Measurements from ENCODE around the gene PPP4R1. TPM values are rescaled to one million over a fixed set of nuclear protein-coding genes. Genes with fewer than 3 reads are reported as not detected.

PPP4R1 gene
- total RNA-seq, 1 donor from 2014 or later, result 136 TPM

DNA sequence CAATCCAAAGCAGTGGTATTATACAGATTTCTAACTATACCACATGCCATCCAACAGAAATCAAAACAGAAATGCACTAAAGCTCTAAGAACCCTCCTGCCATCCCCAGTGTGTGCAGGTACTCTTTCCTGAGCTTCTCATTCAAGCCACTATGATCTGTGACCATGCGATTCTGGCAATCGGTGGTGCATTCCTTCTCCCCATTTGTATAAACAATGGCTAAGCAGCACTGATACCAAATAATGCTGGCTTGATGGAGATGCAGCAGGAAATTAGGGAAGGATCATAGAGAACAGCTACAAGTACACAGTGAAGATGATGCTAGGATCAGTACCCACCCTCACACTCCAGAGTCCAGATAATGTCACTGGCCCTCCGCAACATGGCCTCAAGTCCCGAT is 51.8 kb downstream of the PPP4R1 start:
- DNase-seq, result no peak
- Mint-ChIP-seq H3K36me3 (ENCODE audit: unreplicated experiment) (peaks cover 4% of the 10 kb centered on the region), H3K27ac (ENCODE audit: unreplicated experiment) (no peak overlapping the region), H3K27me3 (ENCODE audit: unreplicated experiment) (peaks cover 4% of the 10 kb centered on the region), H3K9me3 (ENCODE audit: unreplicated experiment) (peaks cover 1% of the 10 kb centered on the region), H3K4me1 (ENCODE audit: low read depth, unreplicated experiment) (no peaks in the 10 kb centered on the region), H3K4me3 (ENCODE audit: unreplicated experiment) (no peak overlapping the region)
- TF ChIP-seq, protein P1, sequence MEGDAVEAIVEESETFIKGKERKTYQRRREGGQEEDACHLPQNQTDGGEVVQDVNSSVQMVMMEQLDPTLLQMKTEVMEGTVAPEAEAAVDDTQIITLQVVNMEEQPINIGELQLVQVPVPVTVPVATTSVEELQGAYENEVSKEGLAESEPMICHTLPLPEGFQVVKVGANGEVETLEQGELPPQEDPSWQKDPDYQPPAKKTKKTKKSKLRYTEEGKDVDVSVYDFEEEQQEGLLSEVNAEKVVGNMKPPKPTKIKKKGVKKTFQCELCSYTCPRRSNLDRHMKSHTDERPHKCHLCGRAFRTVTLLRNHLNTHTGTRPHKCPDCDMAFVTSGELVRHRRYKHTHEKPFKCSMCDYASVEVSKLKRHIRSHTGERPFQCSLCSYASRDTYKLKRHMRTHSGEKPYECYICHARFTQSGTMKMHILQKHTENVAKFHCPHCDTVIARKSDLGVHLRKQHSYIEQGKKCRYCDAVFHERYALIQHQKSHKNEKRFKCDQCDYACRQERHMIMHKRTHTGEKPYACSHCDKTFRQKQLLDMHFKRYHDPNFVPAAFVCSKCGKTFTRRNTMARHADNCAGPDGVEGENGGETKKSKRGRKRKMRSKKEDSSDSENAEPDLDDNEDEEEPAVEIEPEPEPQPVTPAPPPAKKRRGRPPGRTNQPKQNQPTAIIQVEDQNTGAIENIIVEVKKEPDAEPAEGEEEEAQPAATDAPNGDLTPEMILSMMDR (IDR thresholded peaks at IDR 0.05; ENCODE audit: partially characterized antibody, unreplicated experiment), result no peak

DNA sequence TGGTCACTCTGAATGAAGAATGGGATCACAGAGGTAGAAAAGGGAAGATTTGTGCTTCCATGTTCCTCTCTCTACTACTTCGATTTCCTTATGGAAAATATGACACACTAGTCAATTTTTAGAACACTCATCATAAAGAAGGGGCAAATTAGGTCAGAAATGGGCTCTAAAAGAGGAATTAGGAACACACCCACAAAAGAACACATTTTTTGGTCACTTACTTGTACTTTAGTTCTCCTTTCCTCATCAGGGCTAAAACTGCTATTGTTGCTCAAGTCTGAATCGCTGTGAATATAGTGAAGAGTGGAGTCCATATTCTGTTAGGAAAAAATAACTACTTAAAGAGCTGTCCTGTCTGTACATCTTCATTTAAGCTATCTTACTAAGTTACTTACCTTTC is 52.6 kb downstream of the PPP4R1 start:
- H3K27me3 Mint-ChIP-seq (ENCODE audit: unreplicated experiment), result peaks cover 4% of the 10 kb centered on the region
- TF ChIP-seq, protein P1 (IDR thresholded peaks at IDR 0.05; ENCODE audit: partially characterized antibody, unreplicated experiment), result no peak
- H3K27ac Mint-ChIP-seq (ENCODE audit: unreplicated experiment), result no peak overlapping the region
- no peaks in the 10 kb centered on the region for H3K4me1 Mint-ChIP-seq (ENCODE audit: low read depth, unreplicated experiment)
- peaks cover 4% of the 10 kb centered on the region for H3K36me3 Mint-ChIP-seq (ENCODE audit: unreplicated experiment)
- DNase-seq, result no peak
- no peak overlapping the region for H3K4me3 Mint-ChIP-seq (ENCODE audit: unreplicated experiment)
- no peaks in the 10 kb centered on the region for H3K9me3 Mint-ChIP-seq (ENCODE audit: unreplicated experiment)

DNA sequence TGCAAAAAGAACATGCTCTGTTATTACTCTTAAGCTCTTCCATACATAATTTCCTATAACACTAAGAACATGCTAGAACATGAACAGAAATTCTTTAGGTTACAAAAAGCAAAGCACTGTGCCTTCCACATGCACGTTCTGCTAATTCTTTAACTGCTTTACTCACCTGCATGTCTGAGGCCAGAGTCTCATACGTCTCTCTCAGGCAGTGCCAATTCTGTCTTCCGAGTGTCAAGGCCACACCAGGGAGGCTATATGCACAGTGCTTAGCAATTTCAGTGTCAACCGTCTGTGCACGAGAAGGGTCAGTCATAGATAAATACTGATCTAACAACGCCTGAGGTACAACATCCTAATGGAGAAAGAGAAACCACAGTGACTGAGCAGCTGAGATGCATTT is 55.1 kb downstream of the PPP4R1 start:
- DNase-seq, result no peak
- H3K9me3 Mint-ChIP-seq (ENCODE audit: unreplicated experiment), result no peaks in the 10 kb centered on the region
- H3K4me3 Mint-ChIP-seq (ENCODE audit: unreplicated experiment), result no peak overlapping the region
- TF ChIP-seq, protein P1 (IDR thresholded peaks at IDR 0.05; ENCODE audit: partially characterized antibody, unreplicated experiment), result no peak
- no peak overlapping the region for H3K27ac Mint-ChIP-seq (ENCODE audit: unreplicated experiment)
- peaks cover 4% of the 10 kb centered on the region for H3K36me3 Mint-ChIP-seq (ENCODE audit: unreplicated experiment)
- H3K27me3 Mint-ChIP-seq (ENCODE audit: unreplicated experiment), result peaks cover 4% of the 10 kb centered on the region
- H3K4me1 Mint-ChIP-seq (ENCODE audit: low read depth, unreplicated experiment), result no peaks in the 10 kb centered on the region

DNA sequence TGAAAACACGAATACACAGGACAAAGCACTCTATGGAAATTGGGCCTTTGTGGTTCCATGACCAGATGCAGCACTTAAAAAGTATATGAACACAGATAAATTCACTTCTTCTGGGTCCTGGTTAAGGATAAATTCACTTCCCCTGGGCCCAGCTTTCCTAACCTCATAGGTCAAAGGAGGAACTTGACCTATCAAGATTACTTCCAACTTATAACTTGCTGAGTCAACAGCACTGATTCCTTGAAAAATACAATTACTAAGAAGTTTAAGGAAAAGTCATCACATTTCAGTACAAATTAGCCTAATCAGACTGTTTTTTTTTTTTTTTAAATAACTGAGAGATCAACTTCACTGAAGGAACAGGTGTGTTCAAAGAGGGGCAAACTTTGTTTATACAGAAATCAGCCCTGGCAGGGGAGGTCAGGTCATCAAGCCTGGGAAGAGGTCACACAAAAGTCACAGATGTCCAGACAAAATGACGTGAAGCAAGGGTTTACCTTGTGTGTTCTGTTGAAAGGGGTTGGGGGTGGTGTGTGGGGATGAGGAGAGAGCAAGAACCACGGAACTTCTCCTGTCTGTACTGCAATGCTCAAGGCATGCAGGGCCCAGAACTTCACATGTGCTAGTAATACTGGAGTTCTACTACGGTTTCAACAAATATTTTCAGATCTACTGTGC is 55.8 kb downstream of the PPP4R1 start:
- Mint-ChIP-seq H3K36me3 (ENCODE audit: unreplicated experiment) (peaks cover 6% of the 10 kb centered on the region), H3K4me3 (ENCODE audit: unreplicated experiment) (no peak overlapping the region), H3K9me3 (ENCODE audit: unreplicated experiment) (no peaks in the 10 kb centered on the region), H3K4me1 (ENCODE audit: low read depth, unreplicated experiment) (no peaks in the 10 kb centered on the region), H3K27ac (ENCODE audit: unreplicated experiment) (no peak overlapping the region), H3K27me3 (ENCODE audit: unreplicated experiment) (peaks cover 4% of the 10 kb centered on the region)
- DNase-seq, result no peak
- TF ChIP-seq, protein P1 (IDR thresholded peaks at IDR 0.05; ENCODE audit: partially characterized antibody, unreplicated experiment), result no peak

DNA sequence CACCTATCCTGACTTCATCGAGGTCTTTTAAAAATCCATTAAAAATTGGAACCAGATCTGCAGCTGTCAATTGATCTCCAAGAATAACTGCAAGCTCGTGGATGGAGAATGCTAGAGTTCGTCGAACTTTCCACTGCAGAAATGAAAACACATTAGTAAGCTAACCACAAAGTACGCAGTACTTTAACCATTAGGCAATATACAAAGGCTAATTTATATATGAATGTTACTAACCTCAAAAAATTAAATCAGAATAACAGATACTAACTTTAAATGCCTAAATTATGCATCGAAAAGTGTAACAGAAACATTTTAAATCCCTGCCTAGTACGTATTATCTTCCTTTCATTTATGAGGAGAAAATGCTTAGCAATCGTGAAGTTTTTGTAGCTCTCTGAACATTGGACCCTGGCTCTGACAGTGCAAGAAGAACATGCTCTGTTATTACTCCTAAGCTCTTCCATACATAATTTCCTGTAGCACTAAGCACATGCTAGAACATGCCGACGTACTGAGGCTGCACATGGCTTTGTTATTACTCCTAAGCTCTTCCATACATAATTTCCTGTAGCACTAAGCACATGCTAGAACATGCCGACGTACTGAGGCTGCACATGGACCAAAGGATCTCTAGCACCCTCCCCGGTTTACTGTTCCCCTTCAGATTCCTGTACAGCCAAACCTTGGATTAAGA is 57.0 kb downstream of the PPP4R1 start:
- TF ChIP-seq, protein P1 (IDR thresholded peaks at IDR 0.05; ENCODE audit: partially characterized antibody, unreplicated experiment), result no peak
- H3K27me3 Mint-ChIP-seq (ENCODE audit: unreplicated experiment), result peaks cover 4% of the 10 kb centered on the region
- H3K4me1 Mint-ChIP-seq (ENCODE audit: low read depth, unreplicated experiment), result no peaks in the 10 kb centered on the region
- H3K9me3 Mint-ChIP-seq (ENCODE audit: unreplicated experiment), result no peaks in the 10 kb centered on the region
- H3K36me3 Mint-ChIP-seq (ENCODE audit: unreplicated experiment), result peaks cover 11% of the 10 kb centered on the region
- DNase-seq, result no peak
- H3K27ac Mint-ChIP-seq (ENCODE audit: unreplicated experiment), result no peak overlapping the region
- H3K4me3 Mint-ChIP-seq (ENCODE audit: unreplicated experiment), result no peak overlapping the region

Measured in glutamatergic neuron (in vitro differentiated cells).